ENCODE measurements around the gene KRTAP10-8.
"Not testable (repeated sequence)": the region's sequence is repeated elsewhere in the genome, so short reads cannot be mapped to it uniquely, and the experiment has no call there.

KRTAP10-8 gene

GRCh38 chr21:44612029-44612486, at the start of gene KRTAP10-8:
Gene KRTAP10-8 (plus strand): TSS chr21:44612079. CDS start chr21:44612101, 22 bp downstream.
- DNase-seq (ENCODE audit: low read depth in 2 of 2): no peak

GRCh38 chr21:44564099-44564498, 47.8 kb upstream of the KRTAP10-8 start:
- DNase-seq (ENCODE audit: low read depth in 2 of 2): no peak

GRCh38 chr21:44564886-44565598, 46.8 kb upstream of the KRTAP10-8 start:
- DNase-seq (ENCODE audit: low read depth in 2 of 2): no peak

- no peak for DNase-seq (ENCODE audit: low read depth in 2 of 2)
Observed at GRCh38 chr21:44566403-44566802, 45.5 kb upstream of the KRTAP10-8 start.

- no peak for DNase-seq (ENCODE audit: low read depth in 2 of 2)
Observed at GRCh38 chr21:44567481-44568171, 44.3 kb upstream of the KRTAP10-8 start.

GRCh38 chr21:44568261-44568660, 43.6 kb upstream of the KRTAP10-8 start:
- DNase-seq (ENCODE audit: low read depth in 2 of 2): no peak

GRCh38 chr21:44568667-44569556, 43.0 kb upstream of the KRTAP10-8 start:
- DNase-seq (ENCODE audit: low read depth in 2 of 2): no peak

- no peak for DNase-seq (ENCODE audit: low read depth in 2 of 2)
Observed at GRCh38 chr21:44569861-44570517, 41.9 kb upstream of the KRTAP10-8 start.

GRCh38 chr21:44571296-44571695, 40.6 kb upstream of the KRTAP10-8 start:
- DNase-seq (ENCODE audit: low read depth in 2 of 2): no peak

- no peak for DNase-seq (ENCODE audit: low read depth in 2 of 2)
Observed at GRCh38 chr21:44571844-44572782, 39.8 kb upstream of the KRTAP10-8 start.

GRCh38 chr21:44572959-44573583, 38.8 kb upstream of the KRTAP10-8 start:
- no peak for DNase-seq (ENCODE audit: low read depth in 2 of 2)

GRCh38 chr21:44573630-44574456, 38.0 kb upstream of the KRTAP10-8 start, which contains the start of gene KRTAP10-4:
Gene KRTAP10-4 (plus strand): TSS chr21:44573729. CDS start chr21:44573759, 30 bp downstream.
- not testable (repeated sequence) for DNase-seq (ENCODE audit: low read depth in 2 of 2)

- DNase-seq (ENCODE audit: low read depth in 2 of 2): no peak
Observed at GRCh38 chr21:44574457-44575306, 37.2 kb upstream of the KRTAP10-8 start.

- DNase-seq (ENCODE audit: low read depth in 2 of 2): no peak
Observed at GRCh38 chr21:44575307-44576024, 36.4 kb upstream of the KRTAP10-8 start.

- DNase-seq (ENCODE audit: low read depth in 2 of 2): no peak
Observed at GRCh38 chr21:44576025-44576420, 35.9 kb upstream of the KRTAP10-8 start.

GRCh38 chr21:44578371-44579055, 33.4 kb upstream of the KRTAP10-8 start:
- DNase-seq (ENCODE audit: low read depth in 2 of 2): no peak
